Measurements from ENCODE around the gene B3GNT4.
"Not testable (repeated sequence)": the region's sequence is repeated elsewhere in the genome, so short reads cannot be mapped to it uniquely, and the experiment has no call there.

Gene B3GNT4

GRCh38 chr12:122185494-122186082, 17.9 kb upstream of the B3GNT4 start:
- DNase-seq (ENCODE audit: extremely low read depth in 1 of 2, low read depth in 1 of 2): no peak

GRCh38 chr12:122187466-122187865, 16.0 kb upstream of the B3GNT4 start:
- DNase-seq (ENCODE audit: extremely low read depth in 1 of 2, low read depth in 1 of 2): no peak

- DNase-seq (ENCODE audit: extremely low read depth in 1 of 2, low read depth in 1 of 2): no peak
Observed at GRCh38 chr12:122189626-122190475, 13.7 kb upstream of the B3GNT4 start.

GRCh38 chr12:122190842-122191668, 12.5 kb upstream of the B3GNT4 start:
- peak; percentile 46 to 58 for DNase-seq (ENCODE audit: extremely low read depth in 1 of 2, low read depth in 1 of 2)

GRCh38 chr12:122192441-122192840, 11.1 kb upstream of the B3GNT4 start:
- no peak for DNase-seq (ENCODE audit: extremely low read depth in 1 of 2, low read depth in 1 of 2)

GRCh38 chr12:122194804-122195203, 8.7 kb upstream of the B3GNT4 start:
- DNase-seq (ENCODE audit: extremely low read depth in 1 of 2, low read depth in 1 of 2): no peak

GRCh38 chr12:122195405-122195804, 8.1 kb upstream of the B3GNT4 start:
- no peak for DNase-seq (ENCODE audit: extremely low read depth in 1 of 2, low read depth in 1 of 2)

- DNase-seq (ENCODE audit: extremely low read depth in 1 of 2, low read depth in 1 of 2): no peak
Observed at GRCh38 chr12:122197612-122197966, 5.9 kb upstream of the B3GNT4 start.

- DNase-seq (ENCODE audit: extremely low read depth in 1 of 2, low read depth in 1 of 2): no peak
Observed at GRCh38 chr12:122199484-122200355, 3.8 kb upstream of the B3GNT4 start.

GRCh38 chr12:122200541-122201175, 2.9 kb upstream of the B3GNT4 start:
- DNase-seq (ENCODE audit: extremely low read depth in 1 of 2, low read depth in 1 of 2): no peak

GRCh38 chr12:122201381-122201780, 2.1 kb upstream of the B3GNT4 start:
- DNase-seq (ENCODE audit: extremely low read depth in 1 of 2, low read depth in 1 of 2): no peak

- DNase-seq (ENCODE audit: extremely low read depth in 1 of 2, low read depth in 1 of 2): no peak
Observed at GRCh38 chr12:122202017-122202416, 1.5 kb upstream of the B3GNT4 start.

- not testable (repeated sequence) for DNase-seq (ENCODE audit: extremely low read depth in 1 of 2, low read depth in 1 of 2)
Observed at GRCh38 chr12:122202811-122203210, 698 bp upstream of the B3GNT4 start.

- no peak for DNase-seq (ENCODE audit: extremely low read depth in 1 of 2, low read depth in 1 of 2)
Observed at GRCh38 chr12:122204167-122205052, 901 bp downstream of the B3GNT4 start.

- no peak for DNase-seq (ENCODE audit: extremely low read depth in 1 of 2, low read depth in 1 of 2)
Observed at GRCh38 chr12:122205053-122205925, 1.8 kb downstream of the B3GNT4 start.

- DNase-seq (ENCODE audit: extremely low read depth in 1 of 2, low read depth in 1 of 2): no peak
Observed at GRCh38 chr12:122206111-122206881, 2.8 kb downstream of the B3GNT4 start.

GRCh38 chr12:122206976-122207375, 3.5 kb downstream of the B3GNT4 start:
- no peak for DNase-seq (ENCODE audit: extremely low read depth in 1 of 2, low read depth in 1 of 2)
